Measurements from ENCODE around the gene TPSG1.
"Not testable (repeated sequence)": the region's sequence is repeated elsewhere in the genome, so short reads cannot be mapped to it uniquely, and the experiment has no call there.

GRCh38 chr16:1190789-1191188 is 34.3 kb downstream of the TPSG1 start:
- not testable (repeated sequence) for TF ChIP-seq CTCF (IDR thresholded peaks at IDR 0.05; ENCODE audit: low read depth, low read length); POLR2A (IDR thresholded peaks at IDR 0.05; ENCODE audit: extremely low read depth, insufficient read length); MYC (IDR thresholded peaks at IDR 0.05; ENCODE audit: low read depth, low read length)

Measured in NB4 (cell line).